GM06990 (cell line): Measurements from ENCODE around the gene SPEF1.

ENCODE experiments used
- DNase-seq: peaks from one replicate; pipeline ENCODE4 v3.0.0-alpha.2; 2011; ENCODE audit not compliant: insufficient read length; ENCODE audit errors: extremely low read depth
- H3K27me3 ChIP-seq: replicated peaks from 2 replicates; pipeline ENCODE4 v1.6.0; 2011; ENCODE audit warnings: low read length; ENCODE audit not compliant: control insufficient read depth, insufficient read depth
- H3K36me3 ChIP-seq: 2 replicates; pipeline ENCODE4 v1.5.1; 2011; ENCODE audit warnings: low read length; ENCODE audit not compliant: control insufficient read depth, insufficient read depth
- H3K4me3 ChIP-seq: replicated peaks from 2 replicates; pipeline ENCODE4 v1.5.1; 2011; ENCODE audit warnings: low read depth, mild to moderate bottlenecking, control low read depth, low read length
- CTCF ChIP-seq: IDR thresholded peaks from 2 replicates; pipeline ENCODE4 v1.5.1; 2011; ENCODE audit warnings: low read length, control low read depth, mild to moderate bottlenecking, inconsistent platforms; ENCODE audit not compliant: insufficient read depth, poor library complexity, severe bottlenecking

Gene SPEF1

GRCh38 chr20:3728876-3729275 is 52.4 kb downstream of the SPEF1 start:
- Histone ChIP-seq H3K27me3 (peaks cover 3% of the 10 kb centered on the region), H3K4me3 (no peak overlapping the region), H3K36me3 (no peaks in the 10 kb centered on the region)
- no peak for DNase-seq
- TF ChIP-seq CTCF: no peak

- no peak for DNase-seq
- Histone ChIP-seq H3K27me3 (peaks cover 3% of the 10 kb centered on the region), H3K36me3 (no peaks in the 10 kb centered on the region), H3K4me3 (no peak overlapping the region)
- no peak for TF ChIP-seq CTCF
These were observed 52.9 kb downstream of the SPEF1 start for GRCh38 chr20:3728354-3728753.
